ENCODE data around the gene ABCB6. TPM values are rescaled to one million over a fixed set of nuclear protein-coding genes. Genes with fewer than 3 reads are reported as not detected.
"Not testable (repeated sequence)": the region's sequence is repeated elsewhere in the genome, so short reads cannot be mapped to it uniquely, and the experiment has no call there.

ABCB6 gene
- total RNA-seq, 2 donors from 2014 or later = 31.9 to 32.1 TPM

- DNase-seq (ENCODE audit: low spot score) = no peak
- no peaks in the 10 kb centered on the region for H3K36me3 ChIP-seq
- 66% methylated on average over 5 of the region's 5 CpGs for WGBS
- H3K27ac ChIP-seq = no peak overlapping the region
- no peaks in the 10 kb centered on the region for H3K4me1 ChIP-seq (replicated peaks)
- H3K9me3 ChIP-seq = no peaks in the 10 kb centered on the region
- no peak for TF ChIP-seq POLR2AphosphoS5 (IDR thresholded peaks at IDR 0.05)
- no peak for TF ChIP-seq CTCF (IDR thresholded peaks at IDR 0.05)
- no peak for TF ChIP-seq POLR2A (IDR thresholded peaks at IDR 0.05)
- no peak overlapping the region for H3K4me3 ChIP-seq
- no peaks in the 10 kb centered on the region for H3K27me3 ChIP-seq (replicated peaks; ENCODE audit: insufficient read depth)
- intact Hi-C loops (cut with DNase I) = no loop called here
Measured at GRCh38 chr2:219261024-219261855, 42.5 kb upstream of the ABCB6 start.

GRCh38 chr2:219258942-219259341 lies 40.2 kb upstream of the ABCB6 start:
- H3K4me1 ChIP-seq (replicated peaks); DNase-seq (ENCODE audit: low spot score); H3K9me3 ChIP-seq; H3K36me3 ChIP-seq; intact Hi-C loops (cut with DNase I); H3K4me3 ChIP-seq; H3K27ac ChIP-seq; H3K27me3 ChIP-seq (replicated peaks; ENCODE audit: insufficient read depth): not testable (repeated sequence)
- WGBS = 93% methylated on average over 10 of the region's 10 CpGs

GRCh38 chr2:219254590-219255201 lies 35.9 kb upstream of the ABCB6 start:
- TF ChIP-seq CTCF (IDR thresholded peaks at IDR 0.05) (no peak), POLR2AphosphoS5 (IDR thresholded peaks at IDR 0.05) (no peak), POLR2A (IDR thresholded peaks at IDR 0.05) (no peak)
- no peak for DNase-seq (ENCODE audit: low spot score)

GRCh38 chr2:219253753-219254589 lies 35.2 kb upstream of the ABCB6 start, which contains the start of gene TUBA4A:
TSS of gene TUBA4A (minus strand) at chr2:219253918. CDS start at chr2:219253858, 60 bp downstream.
- TF ChIP-seq POLR2AphosphoS5 (IDR thresholded peaks at IDR 0.05) (peak; percentile 98), POLR2A (IDR thresholded peaks at IDR 0.05) (peak; percentile 100), CTCF (IDR thresholded peaks at IDR 0.05) (peak; percentile 17 to 81 (median 44))
- peak; percentile 91 for DNase-seq (ENCODE audit: low spot score)
- peak within 1 kb of the TSS; percentile 84 to 94 for H3K27ac ChIP-seq
- no peaks in the 10 kb centered on the region for H3K9me3 ChIP-seq
- no peaks in the 10 kb centered on the region for H3K27me3 ChIP-seq (replicated peaks; ENCODE audit: insufficient read depth)
- intact Hi-C loops (cut with DNase I) = no loop called here
- H3K4me1 ChIP-seq (replicated peaks) = peaks cover 20% of the 10 kb centered on the region
- peak within 1 kb of the TSS; percentile 64 to 67 for H3K4me3 ChIP-seq
- H3K36me3 ChIP-seq = no peaks in the 10 kb centered on the region
- WGBS = under 1% methylated on average over 60 of the region's 76 CpGs

More at GRCh38 chr2:219254590-219255201, 35.9 kb upstream of the ABCB6 start:
- 28% methylated on average over 10 of the region's 12 CpGs for WGBS
- peak overlapping the region; percentile 64 to 67 for H3K4me3 ChIP-seq
- intact Hi-C loops (cut with DNase I) = no loop called here
- no peaks in the 10 kb centered on the region for H3K27me3 ChIP-seq (replicated peaks; ENCODE audit: insufficient read depth)
- peaks cover 14% of the 10 kb centered on the region for H3K4me1 ChIP-seq (replicated peaks)
- no peaks in the 10 kb centered on the region for H3K9me3 ChIP-seq
- peak overlapping the region; percentile 84 to 94 for H3K27ac ChIP-seq
- no peaks in the 10 kb centered on the region for H3K36me3 ChIP-seq
